Measurements from ENCODE around the gene HYDIN.
A peak's percentile ranks its signal among the peaks of the same experiment; 100 is the strongest.
"Not testable (repeated sequence)": the region's sequence is repeated elsewhere in the genome, so short reads cannot be mapped to it uniquely, and the experiment has no call there.

Gene HYDIN

DNA sequence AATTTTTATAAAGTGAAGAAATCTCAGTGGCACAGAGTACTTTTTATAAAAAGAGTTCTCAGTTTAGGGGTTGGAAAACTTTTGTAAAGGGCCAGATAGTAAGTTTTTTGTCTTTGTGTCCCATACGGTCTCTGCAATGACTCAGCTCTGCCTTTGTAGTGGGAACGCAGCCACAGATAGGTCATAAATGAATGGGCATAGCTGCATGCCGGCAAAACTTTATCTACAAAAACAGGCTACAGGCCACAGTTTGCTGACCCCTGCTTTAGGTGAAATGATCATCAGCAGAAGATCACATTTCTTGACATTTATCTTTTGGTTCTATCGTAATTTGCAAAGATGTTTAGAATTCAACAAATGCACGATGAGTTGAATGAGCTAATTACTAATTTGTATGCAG is 365.8 kb downstream of the HYDIN start:
- DNase-seq (ENCODE audit: low read depth in 2 of 2), result not testable (repeated sequence)

DNA sequence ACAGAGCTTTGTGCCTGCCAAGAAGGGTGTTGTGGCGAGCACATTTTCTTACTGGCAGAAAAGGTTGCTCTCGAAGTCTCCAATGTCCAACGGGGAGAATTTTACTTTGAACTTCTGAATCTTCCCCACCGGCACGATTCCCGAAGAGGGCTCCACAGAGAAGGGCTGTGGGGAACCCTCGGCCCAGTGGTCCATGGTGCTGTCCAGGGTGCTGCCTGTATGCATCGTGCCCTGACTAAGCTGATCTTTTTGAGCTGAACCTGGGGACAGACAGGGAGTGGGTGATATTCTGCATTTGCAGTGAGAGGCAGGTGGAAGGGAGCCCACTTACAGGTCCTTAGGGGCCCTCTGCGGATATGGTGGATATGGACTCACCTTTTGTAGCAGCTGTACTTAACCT is 368.5 kb downstream of the HYDIN start:
- DNase-seq (ENCODE audit: low read depth in 2 of 2), result not testable (repeated sequence)

DNA sequence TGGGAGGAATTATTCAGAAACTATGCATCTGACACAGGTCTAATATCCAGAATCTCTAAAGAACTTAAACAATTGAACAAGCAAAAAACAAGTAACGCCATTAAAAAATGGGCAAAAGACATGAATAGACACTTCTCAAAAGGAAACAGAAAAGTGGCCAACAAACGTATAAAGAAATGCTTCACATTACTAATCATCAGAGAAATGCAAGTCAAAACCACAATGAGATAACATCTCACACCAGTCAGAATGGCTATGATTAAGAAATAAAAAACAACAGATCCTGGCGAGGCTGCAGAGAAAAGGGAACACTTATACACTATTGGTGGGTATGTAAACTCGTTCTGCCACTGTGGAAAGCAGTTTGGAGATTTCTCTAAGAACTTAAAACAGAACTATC is 379.2 kb downstream of the HYDIN start:
- DNase-seq (ENCODE audit: low read depth in 2 of 2), result not testable (repeated sequence)

DNA sequence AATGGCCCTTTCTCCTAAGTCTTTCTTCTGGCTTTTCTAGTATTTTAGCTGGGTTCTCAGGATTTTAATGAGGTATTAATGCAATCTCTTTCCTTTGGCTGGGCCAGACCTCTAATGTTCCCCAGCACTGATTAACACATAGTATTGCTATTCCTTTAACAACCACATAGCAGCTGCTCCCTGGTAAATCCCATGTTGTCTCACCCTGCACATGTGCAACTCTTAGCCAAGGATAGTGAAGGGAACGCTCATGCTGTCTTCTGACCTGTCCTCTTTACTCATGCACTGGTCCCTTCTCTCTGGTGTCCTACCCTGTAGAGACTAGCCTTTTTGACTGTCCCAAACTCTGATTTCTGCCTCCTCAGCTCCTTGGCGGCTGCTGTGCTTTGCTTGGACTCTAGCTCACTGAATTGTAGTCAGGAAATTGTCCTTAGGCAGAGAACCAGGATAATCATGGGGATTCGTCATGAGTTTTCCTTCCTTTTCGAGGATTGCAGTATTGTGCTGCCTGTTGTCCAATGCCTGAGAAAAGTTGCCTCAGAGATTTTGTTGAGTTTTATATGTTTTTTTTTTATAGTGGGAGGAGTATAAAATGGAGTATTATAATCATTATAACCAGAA is 406.9 kb downstream of the HYDIN start:
- DNase-seq (ENCODE audit: low read depth in 2 of 2), result not testable (repeated sequence)

DNA sequence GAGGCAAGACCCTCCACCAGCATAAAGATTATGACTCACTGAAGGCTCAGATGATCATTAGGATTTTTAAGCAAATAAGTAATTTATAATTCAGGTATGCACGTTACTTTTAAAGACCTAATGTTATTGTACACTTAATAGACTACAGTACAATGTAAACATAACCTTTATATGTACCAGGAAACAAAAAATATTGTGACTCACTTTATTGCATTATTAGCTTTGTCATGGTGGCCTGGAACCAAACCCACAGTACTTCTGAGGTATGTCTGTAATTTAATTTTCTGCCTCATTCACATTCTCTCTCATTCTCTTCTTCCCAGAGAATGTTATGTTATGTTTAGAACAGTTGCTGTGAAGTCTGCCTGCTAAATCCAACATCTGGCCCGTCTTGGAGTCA is 407.8 kb downstream of the HYDIN start:
- DNase-seq (ENCODE audit: low read depth in 2 of 2), result not testable (repeated sequence)

DNA sequence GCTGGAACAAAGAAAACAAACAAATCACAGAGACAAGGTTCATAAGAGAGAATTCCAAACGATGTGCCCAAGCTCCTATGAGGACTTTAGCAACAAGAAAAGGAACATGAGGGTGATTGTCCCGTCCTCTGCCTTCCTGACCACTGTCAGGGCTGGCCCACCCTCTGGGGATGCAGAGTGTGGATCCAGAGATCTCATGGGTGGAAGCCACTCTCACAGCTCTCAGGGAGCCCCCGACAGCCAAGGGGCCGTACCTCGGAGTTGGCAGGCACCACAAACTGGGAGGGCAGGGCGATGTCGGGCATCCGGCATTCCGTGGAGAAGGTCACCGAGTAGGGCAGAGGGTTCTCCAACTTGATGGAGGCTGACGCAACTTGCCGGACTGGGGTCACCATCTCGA is 412.4 kb downstream of the HYDIN start:
- not testable (repeated sequence) for DNase-seq (ENCODE audit: low read depth in 2 of 2)

DNA sequence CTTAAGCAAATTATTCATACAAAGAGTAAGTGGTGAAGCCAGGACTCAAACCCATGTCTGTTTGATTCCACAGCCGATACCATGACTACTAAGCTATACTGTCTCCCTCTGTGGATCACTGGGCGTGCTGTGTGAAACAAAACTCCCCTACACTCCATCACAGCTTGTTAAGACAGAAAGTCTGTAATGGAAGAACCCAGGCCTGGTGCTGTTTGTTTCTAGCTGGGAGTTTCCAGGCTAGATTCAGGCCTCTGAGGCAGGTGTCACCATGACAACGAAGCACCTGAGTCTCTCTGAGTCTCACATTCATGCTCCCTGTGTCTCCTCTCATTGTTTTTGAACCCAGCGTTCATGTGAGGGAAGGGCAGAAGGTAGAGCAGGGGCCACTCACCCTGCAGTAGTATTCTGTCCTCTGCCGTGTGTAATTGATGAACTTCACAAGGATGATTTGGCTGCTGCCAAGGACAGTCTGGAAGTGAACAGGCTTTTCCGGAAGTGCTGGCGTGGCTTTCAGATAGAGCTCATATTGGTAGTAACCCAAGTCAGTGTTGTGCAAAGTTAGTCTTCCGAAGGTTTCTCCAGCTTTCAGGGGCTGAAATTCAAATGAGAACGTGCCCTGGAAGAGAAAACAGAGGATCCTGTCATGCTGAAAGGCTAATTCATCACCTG is 421.0 kb downstream of the HYDIN start:
- no peak for DNase-seq (ENCODE audit: low read depth in 2 of 2)

DNA sequence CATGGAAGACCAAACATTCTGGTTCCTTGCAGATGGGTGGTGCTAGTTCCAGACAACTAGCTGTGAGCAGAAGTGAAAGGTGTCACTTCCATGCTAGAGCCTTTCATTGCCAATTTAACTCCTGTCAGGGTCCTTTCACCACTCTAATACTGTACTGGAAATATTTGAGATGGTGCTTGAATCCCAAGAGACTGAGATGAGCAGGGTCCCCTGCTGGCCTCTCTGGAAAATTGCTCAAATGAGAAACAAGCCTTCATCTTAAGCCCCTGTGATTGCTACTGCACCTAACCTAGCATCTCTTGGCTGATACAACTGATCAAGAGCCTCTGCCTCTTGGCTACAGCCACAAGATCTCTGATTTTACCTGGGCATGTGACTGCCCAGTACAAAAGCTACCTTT is 422.2 kb downstream of the HYDIN start:
- DNase-seq (ENCODE audit: low read depth in 2 of 2), result no peak

DNA sequence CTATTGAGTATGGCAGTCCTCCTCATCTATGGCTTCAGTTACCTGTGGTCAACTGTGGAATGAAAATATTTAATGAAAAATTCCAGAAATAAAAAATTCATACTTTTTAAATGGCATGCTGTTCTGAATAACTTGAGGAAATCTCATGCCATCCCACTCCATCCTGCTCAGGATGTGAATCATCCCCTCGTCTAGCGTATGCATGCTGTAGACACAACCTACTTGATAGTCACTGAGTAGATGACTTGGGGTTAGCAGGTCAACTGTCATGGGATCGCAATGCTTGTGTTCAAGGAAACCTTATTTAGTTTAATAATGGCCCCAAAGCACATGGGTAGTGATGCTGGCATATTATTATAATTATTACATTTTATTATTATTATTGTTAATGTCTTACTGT is 424.7 kb downstream of the HYDIN start:
- no peak for DNase-seq (ENCODE audit: low read depth in 2 of 2)

DNA sequence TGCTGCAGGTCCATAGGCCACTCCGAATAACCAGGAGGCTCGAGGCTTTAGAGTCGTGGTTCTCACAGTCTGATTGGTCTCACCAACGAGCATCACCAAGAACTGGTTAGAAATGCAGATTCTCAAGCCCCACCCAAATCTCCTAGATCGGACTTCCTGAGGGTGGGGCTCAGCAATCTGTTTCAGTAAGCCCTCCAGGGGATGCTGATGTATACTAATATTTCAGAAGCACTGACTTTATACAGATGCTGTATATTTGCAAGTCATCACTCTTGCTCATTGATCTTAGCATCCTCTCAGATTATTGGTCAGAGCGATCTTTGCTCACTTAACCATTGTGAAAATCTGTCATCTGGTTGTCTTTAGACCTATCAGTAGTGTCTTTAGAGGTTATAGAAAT is 425.1 kb downstream of the HYDIN start:
- no peak for DNase-seq (ENCODE audit: low read depth in 2 of 2)

DNA sequence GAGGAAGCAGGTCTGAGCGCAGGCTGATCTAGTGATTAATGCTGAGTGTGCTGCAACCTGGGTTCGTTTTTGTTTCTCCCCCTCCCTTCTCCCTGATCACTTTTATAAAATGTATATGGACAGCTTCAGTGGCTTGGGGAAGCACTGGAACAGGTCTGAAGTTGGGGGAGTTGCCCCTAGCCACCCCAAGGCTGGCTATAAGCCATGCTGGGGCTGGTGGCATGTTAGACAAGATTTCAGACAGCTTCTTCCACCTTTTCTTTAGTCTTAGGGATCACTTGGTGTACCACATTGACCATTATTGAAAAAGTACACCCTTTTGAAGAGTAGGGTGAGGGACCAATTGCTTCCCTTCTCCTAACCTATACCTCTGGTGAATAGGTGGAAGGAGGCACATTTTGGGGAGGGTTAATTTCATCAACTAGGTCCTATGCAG is 425.8 kb downstream of the HYDIN start:
- DNase-seq (ENCODE audit: low read depth in 2 of 2), result no peak

DNA sequence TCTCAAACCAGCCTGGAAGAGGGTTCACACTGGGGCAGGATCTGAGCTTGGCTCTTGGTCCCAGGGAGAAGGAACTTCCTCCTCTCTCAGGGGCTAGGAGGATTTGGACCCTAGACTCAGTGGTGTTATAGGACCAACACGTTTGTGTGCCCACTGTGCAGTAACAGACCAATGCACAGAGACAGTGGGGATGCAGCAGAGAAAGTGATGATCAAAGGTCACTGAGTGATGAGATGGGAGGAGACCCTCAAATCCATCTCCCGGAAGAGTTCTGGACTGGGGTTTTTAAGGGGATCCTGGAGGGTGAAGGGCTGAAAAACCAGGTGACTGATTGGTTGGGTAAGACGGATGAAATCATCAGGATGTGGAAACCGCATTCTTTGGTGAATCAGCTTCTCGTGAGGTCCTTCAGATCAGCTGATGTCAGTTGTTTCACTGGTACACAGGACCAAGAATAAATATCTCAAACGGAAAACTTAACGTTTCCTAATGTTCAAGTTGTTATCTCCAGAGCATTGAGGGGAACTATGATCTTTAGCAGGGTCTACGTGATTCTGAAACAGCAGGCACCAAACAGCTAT is 426.3 kb downstream of the HYDIN start:
- no peak for DNase-seq (ENCODE audit: low read depth in 2 of 2)

DNA sequence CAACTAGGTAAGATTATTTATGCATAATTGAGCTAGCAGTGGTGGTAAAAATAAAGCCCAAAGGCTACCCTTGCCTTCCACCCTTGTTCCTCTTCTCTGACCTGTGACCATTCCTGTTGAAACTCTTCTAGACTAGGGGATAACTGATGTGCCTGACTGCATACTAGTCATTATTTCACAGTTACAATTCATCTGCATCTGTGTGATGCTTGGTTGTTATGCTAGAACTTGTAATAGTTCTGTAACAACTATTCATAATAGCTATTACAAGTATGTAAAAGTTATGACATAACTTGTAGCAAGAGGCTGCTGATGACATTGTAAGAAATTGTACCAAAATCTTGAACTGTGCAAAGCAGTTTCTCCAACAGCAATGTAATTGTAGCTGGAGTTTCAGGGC is 427.2 kb downstream of the HYDIN start:
- DNase-seq (ENCODE audit: low read depth in 2 of 2), result no peak

DNA sequence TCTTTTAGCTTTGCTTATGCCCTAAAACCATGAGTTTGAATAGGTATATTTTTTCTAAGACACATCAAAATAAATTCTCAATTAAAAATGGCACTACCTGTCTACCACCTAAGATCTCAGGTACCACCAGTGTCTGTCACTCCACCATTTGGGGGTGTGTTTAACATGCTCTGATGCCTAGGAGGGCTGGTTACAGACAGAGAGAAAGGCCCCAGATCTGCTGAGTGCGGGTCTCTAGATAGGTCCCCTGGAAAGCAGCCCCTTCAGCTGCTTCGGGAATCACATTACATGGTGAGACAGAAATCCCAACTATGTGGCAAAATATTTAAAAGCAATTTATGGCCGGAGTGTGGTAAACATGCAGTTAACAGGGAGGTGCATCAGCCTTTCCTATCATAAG is 428.9 kb downstream of the HYDIN start:
- no peak for DNase-seq (ENCODE audit: low read depth in 2 of 2)

DNA sequence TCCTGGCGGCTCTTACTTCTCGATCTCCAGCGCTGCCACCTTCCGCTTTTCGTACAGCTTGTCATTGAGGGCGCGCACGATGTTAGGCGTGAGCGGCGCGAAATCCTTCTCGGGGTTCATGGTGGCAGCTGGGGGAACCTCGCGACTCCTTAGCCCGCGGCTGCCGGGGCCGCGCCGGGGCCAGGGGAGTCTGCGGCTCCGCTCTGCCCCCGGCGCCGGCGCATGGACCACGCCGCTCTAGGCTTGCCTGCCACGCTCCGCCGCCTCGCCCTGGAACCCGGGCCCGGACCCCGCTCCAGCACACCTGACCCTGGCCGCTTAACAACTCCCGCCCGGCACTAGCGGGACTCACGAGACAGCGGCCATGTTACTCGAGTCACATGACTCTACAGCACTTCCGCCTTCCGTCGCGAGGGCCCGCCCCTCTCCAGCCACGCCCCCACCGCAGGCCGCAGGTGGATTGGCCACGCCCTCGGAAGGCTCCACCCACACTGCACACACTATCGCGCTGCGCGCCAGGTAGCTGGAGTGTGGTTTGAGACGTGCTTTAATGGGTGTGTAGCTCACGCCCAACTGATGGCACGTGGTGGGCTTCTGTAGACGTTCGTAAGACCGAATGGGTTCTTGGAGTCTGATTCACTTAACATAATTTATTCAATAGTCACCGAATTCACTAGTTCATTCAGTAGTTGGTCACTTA is 429.6 kb downstream of the HYDIN start, which contains the start of gene VAC14:
TSS of gene VAC14 (minus strand) at position 378 of the 700 bp plus-strand sequence. CDS start at position 120, 258 bp downstream.
- peak; percentile 92 for DNase-seq (ENCODE audit: low read depth in 2 of 2)

DNA sequence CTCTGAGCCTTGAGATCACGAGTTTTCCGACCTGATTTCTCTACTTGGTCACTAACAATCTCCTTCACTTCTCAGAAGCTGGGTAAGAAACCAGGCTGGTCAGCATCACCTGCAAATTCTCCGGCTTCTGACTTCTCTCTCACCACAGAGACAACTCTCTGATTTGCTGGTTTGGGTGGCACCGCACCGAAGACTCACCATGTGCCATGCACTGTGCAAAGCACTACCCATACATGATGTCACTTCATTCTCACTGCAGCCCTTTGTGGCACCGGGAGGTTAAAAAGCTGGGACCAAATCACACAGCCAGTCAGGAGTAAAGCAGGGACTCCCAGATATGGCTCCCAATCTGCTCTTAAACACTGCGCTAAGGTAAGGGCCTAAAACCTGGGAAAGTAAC is 430.2 kb downstream of the HYDIN start:
- no peak for DNase-seq (ENCODE audit: low read depth in 2 of 2)

DNA sequence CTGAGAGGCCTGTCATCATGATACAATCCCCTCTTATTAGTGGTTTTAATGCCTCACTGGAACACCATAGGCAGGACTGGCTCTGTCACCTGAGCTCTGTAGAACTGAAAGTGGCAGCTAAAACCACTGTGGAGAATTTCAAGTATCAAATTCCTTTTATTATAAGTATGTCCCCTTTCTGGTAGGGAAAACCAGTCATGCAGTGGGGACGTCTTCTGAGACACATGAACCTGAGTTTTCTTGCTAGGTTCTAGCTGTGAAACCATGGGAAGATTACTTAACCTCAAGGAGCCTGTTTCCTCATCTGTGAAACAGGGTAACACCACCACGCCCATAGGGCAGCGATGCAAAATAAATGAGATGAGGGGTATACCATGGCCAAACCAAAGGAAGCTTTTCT is 434.2 kb downstream of the HYDIN start:
- DNase-seq (ENCODE audit: low read depth in 2 of 2), result no peak

DNA sequence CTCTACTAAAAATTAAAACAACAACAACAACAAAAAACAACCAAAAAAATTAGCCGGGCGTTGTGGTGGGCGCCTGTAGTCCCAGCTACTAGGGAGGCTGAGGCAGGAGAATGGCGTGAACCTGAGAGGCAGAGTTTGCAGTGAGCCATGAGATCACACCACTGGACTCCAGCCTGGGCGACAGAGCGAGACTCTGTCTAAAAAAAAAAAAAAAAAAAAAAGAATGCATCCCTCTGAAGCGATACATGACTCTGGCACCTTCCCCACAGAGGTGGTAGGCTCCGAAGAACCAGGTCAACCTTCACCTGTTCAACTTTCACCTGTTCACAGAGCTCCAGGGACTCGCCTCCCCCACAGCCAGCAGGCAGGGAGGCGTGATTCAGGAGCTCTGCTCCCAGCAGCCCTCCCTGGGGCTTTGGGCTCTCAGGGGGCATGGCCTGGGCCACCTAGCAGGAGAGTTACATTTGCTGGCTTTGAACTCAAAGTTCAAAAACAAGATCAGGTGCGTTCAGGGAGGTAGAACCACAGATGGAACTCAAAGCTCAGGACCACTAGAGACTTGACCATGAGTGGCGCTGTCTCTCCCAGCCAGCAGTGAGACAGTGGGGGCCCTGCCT is 435.1 kb downstream of the HYDIN start:
- no peak for DNase-seq (ENCODE audit: low read depth in 2 of 2)

DNA sequence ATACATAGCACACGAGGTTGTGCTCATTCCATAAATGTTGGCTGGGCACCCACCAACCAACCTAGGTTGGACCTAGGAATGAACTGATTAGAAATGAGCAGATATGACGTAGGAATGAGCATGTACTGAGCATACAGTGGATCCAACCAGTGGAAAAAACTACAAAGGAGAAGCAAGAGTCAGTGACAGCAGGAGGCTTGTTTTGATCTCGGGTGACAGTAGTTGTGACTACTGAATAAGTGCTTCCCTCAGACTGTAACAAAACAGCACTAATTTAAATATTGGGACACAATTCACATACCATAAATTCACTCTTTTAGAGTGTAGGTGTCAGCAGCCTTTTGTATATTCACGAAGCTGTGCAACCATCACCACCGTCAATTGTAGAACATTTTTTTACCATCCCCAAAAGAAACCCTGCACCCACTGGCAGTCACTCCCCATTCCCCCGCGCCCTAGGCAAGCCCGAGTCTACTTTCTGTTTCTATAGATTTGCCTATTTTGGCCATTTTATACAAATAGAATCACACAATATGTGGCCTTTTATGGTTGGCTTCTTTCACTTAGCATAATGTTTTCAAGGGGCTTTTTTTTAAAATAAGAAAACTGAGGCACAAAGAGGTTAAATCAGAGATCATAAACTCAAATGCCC is 436.5 kb downstream of the HYDIN start:
- no peak for DNase-seq (ENCODE audit: low read depth in 2 of 2)

DNA sequence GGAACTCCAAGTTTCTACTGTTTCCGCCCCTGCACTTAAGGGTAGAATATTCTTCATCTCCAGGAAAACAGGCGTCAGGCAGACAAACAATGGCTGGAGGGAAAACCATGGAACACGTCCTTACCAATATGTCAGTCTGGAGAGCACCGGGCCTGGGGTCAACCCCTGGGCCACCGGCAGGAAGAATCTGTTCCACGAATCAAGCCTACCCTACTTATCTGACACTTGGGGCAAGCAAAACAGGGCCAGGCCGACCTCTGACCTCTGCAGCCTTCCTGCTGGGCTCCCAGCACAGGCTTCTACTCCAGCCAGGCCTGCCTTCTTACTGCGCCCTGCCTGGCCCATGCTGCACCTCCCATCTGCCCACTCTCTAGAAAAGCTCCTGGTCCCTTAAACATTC is 439.7 kb downstream of the HYDIN start:
- no peak for DNase-seq (ENCODE audit: low read depth in 2 of 2)

DNA sequence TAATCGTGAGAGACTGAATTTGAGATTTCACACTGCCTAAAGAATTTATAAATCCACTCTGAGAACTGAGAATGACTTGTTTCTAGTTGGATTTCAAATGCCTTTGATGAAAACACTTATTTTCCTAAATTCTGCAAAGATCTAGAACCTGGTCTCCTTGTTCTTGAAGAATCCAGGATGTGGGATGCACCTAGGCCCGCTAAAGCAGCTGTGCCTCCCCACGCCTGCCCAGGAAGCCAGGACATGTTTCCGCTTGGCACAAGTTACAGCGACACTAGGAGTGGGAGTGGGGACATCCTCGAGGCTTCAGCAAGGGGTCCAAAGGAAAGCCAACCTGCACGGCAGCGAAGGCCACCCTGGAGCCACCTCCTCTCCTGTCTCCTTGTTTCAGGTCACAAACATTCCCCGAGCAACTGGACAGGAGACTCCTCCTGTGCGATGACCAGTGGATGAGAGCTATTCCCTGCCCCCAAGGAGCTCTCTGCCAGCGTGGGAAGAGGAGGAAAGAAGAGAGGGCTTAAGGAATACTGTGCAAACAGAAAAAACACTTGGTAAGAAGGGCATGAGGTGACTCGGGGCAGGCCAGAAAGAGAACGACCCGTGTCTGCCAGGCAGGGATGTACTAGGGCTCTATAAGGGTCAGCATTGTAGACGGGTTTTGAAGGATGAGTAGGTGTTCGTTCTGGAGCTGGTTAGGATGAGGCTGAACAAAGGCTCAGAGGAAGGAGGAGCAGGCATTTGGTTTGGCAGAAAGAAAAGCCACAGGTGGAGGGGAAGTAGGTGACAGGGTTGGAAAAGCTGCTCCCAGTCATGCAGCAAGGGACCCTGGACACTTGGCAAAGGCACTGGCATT is 440.7 kb downstream of the HYDIN start:
- DNase-seq (ENCODE audit: low read depth in 2 of 2), result no peak
